Peyer's patch (tissue), 4 donors: ENCODE data around the gene CDC25B.

Experiments
- POLR2A ChIP-seq, 2 donors: fragments of 450-650 bp; IDR thresholded peaks; one replicate each; pipeline ENCODE4 v1.5.1; 2017; ENCODE audit warnings: antibody characterized with exemption in 2 of 2, mild to moderate bottlenecking in 2 of 2, moderate library complexity in 2 of 2
- TF ChIP-seq, protein P1 (sequence below), 6 experiments: fragments of 450-650 bp in 4 of 6; fragments of 200-600 bp in 2 of 6; sonication (generic) in 1 of 6; IDR thresholded peaks; one replicate each; pipeline ENCODE4 v1.5.1; 2017 to 2019; ENCODE audit warnings: antibody characterized with exemption in 6 of 6, mild to moderate bottlenecking in 3 of 6, moderate library complexity in 1 of 6

GRCh38 chr20:3759316-3759823, 36.7 kb upstream of the CDC25B start:
- TF ChIP-seq, protein P1, sequence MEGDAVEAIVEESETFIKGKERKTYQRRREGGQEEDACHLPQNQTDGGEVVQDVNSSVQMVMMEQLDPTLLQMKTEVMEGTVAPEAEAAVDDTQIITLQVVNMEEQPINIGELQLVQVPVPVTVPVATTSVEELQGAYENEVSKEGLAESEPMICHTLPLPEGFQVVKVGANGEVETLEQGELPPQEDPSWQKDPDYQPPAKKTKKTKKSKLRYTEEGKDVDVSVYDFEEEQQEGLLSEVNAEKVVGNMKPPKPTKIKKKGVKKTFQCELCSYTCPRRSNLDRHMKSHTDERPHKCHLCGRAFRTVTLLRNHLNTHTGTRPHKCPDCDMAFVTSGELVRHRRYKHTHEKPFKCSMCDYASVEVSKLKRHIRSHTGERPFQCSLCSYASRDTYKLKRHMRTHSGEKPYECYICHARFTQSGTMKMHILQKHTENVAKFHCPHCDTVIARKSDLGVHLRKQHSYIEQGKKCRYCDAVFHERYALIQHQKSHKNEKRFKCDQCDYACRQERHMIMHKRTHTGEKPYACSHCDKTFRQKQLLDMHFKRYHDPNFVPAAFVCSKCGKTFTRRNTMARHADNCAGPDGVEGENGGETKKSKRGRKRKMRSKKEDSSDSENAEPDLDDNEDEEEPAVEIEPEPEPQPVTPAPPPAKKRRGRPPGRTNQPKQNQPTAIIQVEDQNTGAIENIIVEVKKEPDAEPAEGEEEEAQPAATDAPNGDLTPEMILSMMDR (IDR thresholded peaks at IDR 0.05) = no peak
- TF ChIP-seq POLR2A (IDR thresholded peaks at IDR 0.05) = no peak
